Testis (tissue), 3 donors: ENCODE data around the gene ZCCHC14. TPM values are rescaled to one million over a fixed set of nuclear protein-coding genes. Genes with fewer than 3 reads are reported as not detected.

Experiments used
- DNase-seq: peaks from one replicate; pipeline ENCODE4 v3.0.0-alpha.2; 2019
- H3K27ac ChIP-seq, 2 donors: fragments of 200-600 bp; sonication (generic); one replicate each; pipeline ENCODE4 v1.5.1; 2019
- H3K27me3 ChIP-seq: fragments of 200-600 bp; sonication (generic); one replicate; pipeline ENCODE4 v1.5.1; 2019
- H3K36me3 ChIP-seq: fragments of 200-600 bp; sonication (generic); one replicate; pipeline ENCODE4 v1.5.1; 2017; ENCODE audit warnings: low read depth; ENCODE audit errors: missing control alignments
- H3K4me1 ChIP-seq: fragments of 200-600 bp; sonication (generic); one replicate; pipeline ENCODE4 v1.5.1; 2019
- H3K4me3 ChIP-seq, 2 donors: fragments of 200-600 bp; sonication (generic); one replicate each; pipeline ENCODE4 v1.5.1; 2017 to 2019
- H3K9me3 ChIP-seq: fragments of 200-600 bp; sonication (generic); one replicate; pipeline ENCODE4 v1.5.1; 2017
- CTCF ChIP-seq, 3 experiments: fragments of 450-650 bp in 2 of 3; fragments of 200-600 bp in 1 of 3; sonication (generic) in 1 of 3; IDR thresholded peaks; one replicate each; pipeline ENCODE4 v1.5.1; 2016 to 2019; ENCODE audit warnings: antibody characterized with exemption in 3 of 3, mild to moderate bottlenecking in 2 of 3, moderate library complexity in 1 of 3
- POLR2A ChIP-seq: fragments of 450-650 bp; IDR thresholded peaks from one replicate; pipeline ENCODE4 v1.6.1; 2017; ENCODE audit warnings: antibody characterized with exemption, mild to moderate bottlenecking, moderate library complexity
- WGBS, 2 donors: methylation state at CpG; one replicate each; pipeline ENCODE4 v1.1.5; 2018; 5-methylcytosine and 5-hydroxymethylcytosine counted together
- intact Hi-C: fragments of 100-400 bp; cut with DNase I; formaldehyde crosslinking; loops from one replicate; pipeline ENCODE4 v1.15.1; 2023; ENCODE audit warnings: low total_unique reads
- polyA plus RNA-seq: library from polyadenylated mRNA; stranded (reverse); fragments of 350-450 nt; fragmentation: Illumina TruSeq; extraction: RNeasy Lipid Tissue Mini Kit (QIAGEN cat#74804); gene quantifications from one replicate; pipeline ENCODE4 v1.2.3, GENCODE V29; 2014; ENCODE audit warnings: low read depth, low replicate concordance; ENCODE audit not compliant: insufficient read depth
- total RNA-seq, 2 donors: library from RNA; depleted of rRNA; stranded (reverse); fragments of >200 nt; gene quantifications; one replicate each; pipeline ENCODE4 v1.2.3, GENCODE V29; 2016

The ZCCHC14 gene
- total and polyA plus RNA-seq, 3 donors from 2014 or later = 82.3 to 130 (median 94.0) TPM

- Histone ChIP-seq H3K27me3 (no peaks in the 10 kb centered on the region), H3K4me3 (no peak overlapping the region), H3K36me3 (no peaks in the 10 kb centered on the region), H3K4me1 (no peaks in the 10 kb centered on the region), H3K27ac (no peak overlapping the region), H3K9me3 (no peaks in the 10 kb centered on the region)
- intact Hi-C loops = no loop called here
- 81 to 100% methylated on average over 1 to 3 of the region's 3 CpGs for WGBS, 2 donors
- DNase-seq = no peak
- no peak for TF ChIP-seq POLR2A
- TF ChIP-seq CTCF (IDR thresholded peaks at IDR 0.05) = no peak
Observed at GRCh38 chr16:87531418-87531817, 38.6 kb upstream of the ZCCHC14 start.

GRCh38 chr16:87528690-87529579 lies 36.1 kb upstream of the ZCCHC14 start:
- WGBS, 2 donors = 78 to 81% methylated on average over 10 of the region's 10 CpGs
- H3K27ac ChIP-seq = no peak overlapping the region
- DNase-seq = no peak
- no peaks in the 10 kb centered on the region for H3K9me3 ChIP-seq
- intact Hi-C loops = no loop called here
- TF ChIP-seq CTCF (IDR thresholded peaks at IDR 0.05) (no peak), POLR2A (no peak)
- no peaks in the 10 kb centered on the region for H3K36me3 ChIP-seq
- H3K4me3 ChIP-seq = no peak overlapping the region
- H3K27me3 ChIP-seq = no peaks in the 10 kb centered on the region
- H3K4me1 ChIP-seq = no peaks in the 10 kb centered on the region

GRCh38 chr16:87527055-87527724 lies 34.4 kb upstream of the ZCCHC14 start:
- Histone ChIP-seq H3K36me3 (no peaks in the 10 kb centered on the region), H3K4me1 (no peaks in the 10 kb centered on the region), H3K27ac (no peak overlapping the region), H3K4me3 (no peak overlapping the region), H3K9me3 (no peaks in the 10 kb centered on the region), H3K27me3 (no peaks in the 10 kb centered on the region)
- 87 to 88% methylated on average over 5 to 11 of the region's 11 CpGs for WGBS, 2 donors
- TF ChIP-seq CTCF (IDR thresholded peaks at IDR 0.05) = no peak
- TF ChIP-seq POLR2A = no peak
- intact Hi-C loops = no loop called here
- no peak for DNase-seq

GRCh38 chr16:87526238-87526947 lies 33.6 kb upstream of the ZCCHC14 start:
- intact Hi-C loops = no loop called here
- H3K4me3 ChIP-seq = no peak overlapping the region
- DNase-seq = no peak
- H3K9me3 ChIP-seq = no peaks in the 10 kb centered on the region
- WGBS, 2 donors = 93 to 94% methylated on average over 6 of the region's 6 CpGs
- TF ChIP-seq POLR2A = no peak
- no peak for TF ChIP-seq CTCF (IDR thresholded peaks at IDR 0.05)
- no peaks in the 10 kb centered on the region for H3K36me3 ChIP-seq
- no peak overlapping the region for H3K27ac ChIP-seq
- no peaks in the 10 kb centered on the region for H3K4me1 ChIP-seq
- no peaks in the 10 kb centered on the region for H3K27me3 ChIP-seq
